ENCODE data around the gene DPP10.

GRCh38 chr2:114814355-114814754, 371.9 kb downstream of the DPP10 start:
- TF ChIP-seq, protein P1, sequence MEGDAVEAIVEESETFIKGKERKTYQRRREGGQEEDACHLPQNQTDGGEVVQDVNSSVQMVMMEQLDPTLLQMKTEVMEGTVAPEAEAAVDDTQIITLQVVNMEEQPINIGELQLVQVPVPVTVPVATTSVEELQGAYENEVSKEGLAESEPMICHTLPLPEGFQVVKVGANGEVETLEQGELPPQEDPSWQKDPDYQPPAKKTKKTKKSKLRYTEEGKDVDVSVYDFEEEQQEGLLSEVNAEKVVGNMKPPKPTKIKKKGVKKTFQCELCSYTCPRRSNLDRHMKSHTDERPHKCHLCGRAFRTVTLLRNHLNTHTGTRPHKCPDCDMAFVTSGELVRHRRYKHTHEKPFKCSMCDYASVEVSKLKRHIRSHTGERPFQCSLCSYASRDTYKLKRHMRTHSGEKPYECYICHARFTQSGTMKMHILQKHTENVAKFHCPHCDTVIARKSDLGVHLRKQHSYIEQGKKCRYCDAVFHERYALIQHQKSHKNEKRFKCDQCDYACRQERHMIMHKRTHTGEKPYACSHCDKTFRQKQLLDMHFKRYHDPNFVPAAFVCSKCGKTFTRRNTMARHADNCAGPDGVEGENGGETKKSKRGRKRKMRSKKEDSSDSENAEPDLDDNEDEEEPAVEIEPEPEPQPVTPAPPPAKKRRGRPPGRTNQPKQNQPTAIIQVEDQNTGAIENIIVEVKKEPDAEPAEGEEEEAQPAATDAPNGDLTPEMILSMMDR (IDR thresholded peaks at IDR 0.05; ENCODE audit: borderline replicate concordance, extremely low read depth, low read length, poor library complexity, severe bottlenecking): no peak
- no peak for TF ChIP-seq EZH2 (IDR thresholded peaks at IDR 0.05; ENCODE audit: borderline replicate concordance, low read depth, low read length, severe bottlenecking)

Measured in DND-41 (cell line).